A673 (cell line): ENCODE results near the gene SNAPC2.

Source experiments
- EZH2 ChIP-seq: fragments of 200-600 bp; sonication (generic); IDR thresholded peaks from 2 replicates; pipeline ENCODE4 v1.6.1; 2017; ENCODE audit warnings: borderline replicate concordance, low read depth, mild to moderate bottlenecking, mixed read lengths, antibody characterized with exemption, low read length; ENCODE audit not compliant: poor library complexity, severe bottlenecking
- TF ChIP-seq, protein P1 (sequence below): fragments of 300-800, 200-600 bp; sonication (generic); conservative IDR thresholded peaks from 2 replicates; pipeline ENCODE4 v1.5.1; 2017; ENCODE audit warnings: low read depth, mild to moderate bottlenecking, antibody characterized with exemption, low read length, moderate library complexity, mixed read lengths

GRCh38 chr19:7921967-7922835 is 2.1 kb downstream of the SNAPC2 start:
- TF ChIP-seq, protein P1, sequence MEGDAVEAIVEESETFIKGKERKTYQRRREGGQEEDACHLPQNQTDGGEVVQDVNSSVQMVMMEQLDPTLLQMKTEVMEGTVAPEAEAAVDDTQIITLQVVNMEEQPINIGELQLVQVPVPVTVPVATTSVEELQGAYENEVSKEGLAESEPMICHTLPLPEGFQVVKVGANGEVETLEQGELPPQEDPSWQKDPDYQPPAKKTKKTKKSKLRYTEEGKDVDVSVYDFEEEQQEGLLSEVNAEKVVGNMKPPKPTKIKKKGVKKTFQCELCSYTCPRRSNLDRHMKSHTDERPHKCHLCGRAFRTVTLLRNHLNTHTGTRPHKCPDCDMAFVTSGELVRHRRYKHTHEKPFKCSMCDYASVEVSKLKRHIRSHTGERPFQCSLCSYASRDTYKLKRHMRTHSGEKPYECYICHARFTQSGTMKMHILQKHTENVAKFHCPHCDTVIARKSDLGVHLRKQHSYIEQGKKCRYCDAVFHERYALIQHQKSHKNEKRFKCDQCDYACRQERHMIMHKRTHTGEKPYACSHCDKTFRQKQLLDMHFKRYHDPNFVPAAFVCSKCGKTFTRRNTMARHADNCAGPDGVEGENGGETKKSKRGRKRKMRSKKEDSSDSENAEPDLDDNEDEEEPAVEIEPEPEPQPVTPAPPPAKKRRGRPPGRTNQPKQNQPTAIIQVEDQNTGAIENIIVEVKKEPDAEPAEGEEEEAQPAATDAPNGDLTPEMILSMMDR = no peak
- TF ChIP-seq EZH2 = no peak
